ENCODE measurements around the gene XYLT1.

XYLT1 gene

GRCh38 chr16:17125671-17126070 is 345.1 kb downstream of the XYLT1 start:
- Histone ChIP-seq H3K27ac (ENCODE audit: low read depth, low read length) (no peak overlapping the region), H3K9me3 (ENCODE audit: control insufficient read depth, insufficient read depth, low read length) (no peaks in the 10 kb centered on the region), H3K36me3 (ENCODE audit: control insufficient read depth, low read length) (peaks cover 27% of the 10 kb centered on the region), H3K79me2 (ENCODE audit: control insufficient read depth, low read length) (no peaks in the 10 kb centered on the region), H3F3A (ENCODE audit: control insufficient read depth, insufficient read depth) (no peaks in the 10 kb centered on the region), H3K4me1 (ENCODE audit: control insufficient read depth, low read length) (no peaks in the 10 kb centered on the region), H3K4me2 (ENCODE audit: low read length) (no peak overlapping the region), H3K4me3 (ENCODE audit: low read length) (no peak overlapping the region), H4K20me1 (ENCODE audit: control insufficient read depth, insufficient read depth, low read depth, low read length) (no peaks in the 10 kb centered on the region), H3K9me2 (replicated peaks; ENCODE audit: control insufficient read depth, low read length) (no peaks in the 10 kb centered on the region), H3K27me3 (ENCODE audit: control insufficient read depth, low read length) (no peaks in the 10 kb centered on the region)
- TF ChIP-seq, protein P1, sequence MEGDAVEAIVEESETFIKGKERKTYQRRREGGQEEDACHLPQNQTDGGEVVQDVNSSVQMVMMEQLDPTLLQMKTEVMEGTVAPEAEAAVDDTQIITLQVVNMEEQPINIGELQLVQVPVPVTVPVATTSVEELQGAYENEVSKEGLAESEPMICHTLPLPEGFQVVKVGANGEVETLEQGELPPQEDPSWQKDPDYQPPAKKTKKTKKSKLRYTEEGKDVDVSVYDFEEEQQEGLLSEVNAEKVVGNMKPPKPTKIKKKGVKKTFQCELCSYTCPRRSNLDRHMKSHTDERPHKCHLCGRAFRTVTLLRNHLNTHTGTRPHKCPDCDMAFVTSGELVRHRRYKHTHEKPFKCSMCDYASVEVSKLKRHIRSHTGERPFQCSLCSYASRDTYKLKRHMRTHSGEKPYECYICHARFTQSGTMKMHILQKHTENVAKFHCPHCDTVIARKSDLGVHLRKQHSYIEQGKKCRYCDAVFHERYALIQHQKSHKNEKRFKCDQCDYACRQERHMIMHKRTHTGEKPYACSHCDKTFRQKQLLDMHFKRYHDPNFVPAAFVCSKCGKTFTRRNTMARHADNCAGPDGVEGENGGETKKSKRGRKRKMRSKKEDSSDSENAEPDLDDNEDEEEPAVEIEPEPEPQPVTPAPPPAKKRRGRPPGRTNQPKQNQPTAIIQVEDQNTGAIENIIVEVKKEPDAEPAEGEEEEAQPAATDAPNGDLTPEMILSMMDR (IDR thresholded peaks at IDR 0.05; ENCODE audit: low read depth, low read length, poor library complexity, severe bottlenecking): no peak
- TF ChIP-seq EZH2phosphoT487 (IDR thresholded peaks at IDR 0.05; ENCODE audit: borderline replicate concordance, low read length): no peak

DNA sequence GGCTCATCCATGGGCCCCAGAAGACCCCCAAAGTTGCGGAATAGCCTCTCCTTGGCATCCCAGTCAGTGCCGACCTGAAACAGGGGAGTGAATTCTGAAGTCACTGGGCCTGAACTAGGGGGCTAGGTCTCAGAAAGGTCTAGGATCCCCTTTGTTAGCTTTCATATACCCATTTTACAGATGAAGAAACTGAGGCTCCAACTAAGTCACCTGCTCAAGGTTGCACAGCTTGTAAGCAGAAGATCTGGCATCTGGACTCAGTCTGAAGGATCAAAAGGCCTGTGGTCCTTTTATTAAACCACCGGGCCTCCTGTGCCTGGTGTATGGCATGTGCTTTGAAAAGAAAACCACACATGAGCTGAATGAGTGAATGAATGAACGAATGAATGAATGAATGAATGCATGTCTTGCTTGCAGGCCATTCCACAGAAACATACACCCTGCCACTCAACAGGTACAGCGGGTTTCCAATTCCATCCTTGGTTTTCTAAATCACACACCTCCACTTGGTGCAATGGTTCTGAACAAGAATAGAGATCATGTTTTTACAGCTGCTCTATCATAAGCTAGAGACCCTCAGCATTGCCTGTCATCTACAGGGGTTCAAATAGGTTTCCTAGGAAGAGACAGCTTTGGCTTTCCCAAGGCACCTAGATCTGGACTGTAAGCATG is 352.7 kb downstream of the XYLT1 start:
- Histone ChIP-seq H3K4me2 (ENCODE audit: low read length) (no peak overlapping the region), H3K9me3 (ENCODE audit: control insufficient read depth, insufficient read depth, low read length) (no peaks in the 10 kb centered on the region), H3K27me3 (ENCODE audit: control insufficient read depth, low read length) (no peaks in the 10 kb centered on the region), H3K79me2 (ENCODE audit: control insufficient read depth, low read length) (no peaks in the 10 kb centered on the region), H3K36me3 (ENCODE audit: control insufficient read depth, low read length) (no peaks in the 10 kb centered on the region), H3K4me1 (ENCODE audit: control insufficient read depth, low read length) (no peaks in the 10 kb centered on the region), H3K4me3 (ENCODE audit: low read length) (no peak overlapping the region), H3F3A (ENCODE audit: control insufficient read depth, insufficient read depth) (no peaks in the 10 kb centered on the region), H4K20me1 (ENCODE audit: control insufficient read depth, insufficient read depth, low read depth, low read length) (no peaks in the 10 kb centered on the region), H3K27ac (ENCODE audit: low read depth, low read length) (no peak overlapping the region), H3K9me2 (replicated peaks; ENCODE audit: control insufficient read depth, low read length) (no peaks in the 10 kb centered on the region)
- TF ChIP-seq, protein P1 (IDR thresholded peaks at IDR 0.05; ENCODE audit: low read depth, low read length, poor library complexity, severe bottlenecking): no peak
- no peak for TF ChIP-seq EZH2phosphoT487 (IDR thresholded peaks at IDR 0.05; ENCODE audit: borderline replicate concordance, low read length)

DNA sequence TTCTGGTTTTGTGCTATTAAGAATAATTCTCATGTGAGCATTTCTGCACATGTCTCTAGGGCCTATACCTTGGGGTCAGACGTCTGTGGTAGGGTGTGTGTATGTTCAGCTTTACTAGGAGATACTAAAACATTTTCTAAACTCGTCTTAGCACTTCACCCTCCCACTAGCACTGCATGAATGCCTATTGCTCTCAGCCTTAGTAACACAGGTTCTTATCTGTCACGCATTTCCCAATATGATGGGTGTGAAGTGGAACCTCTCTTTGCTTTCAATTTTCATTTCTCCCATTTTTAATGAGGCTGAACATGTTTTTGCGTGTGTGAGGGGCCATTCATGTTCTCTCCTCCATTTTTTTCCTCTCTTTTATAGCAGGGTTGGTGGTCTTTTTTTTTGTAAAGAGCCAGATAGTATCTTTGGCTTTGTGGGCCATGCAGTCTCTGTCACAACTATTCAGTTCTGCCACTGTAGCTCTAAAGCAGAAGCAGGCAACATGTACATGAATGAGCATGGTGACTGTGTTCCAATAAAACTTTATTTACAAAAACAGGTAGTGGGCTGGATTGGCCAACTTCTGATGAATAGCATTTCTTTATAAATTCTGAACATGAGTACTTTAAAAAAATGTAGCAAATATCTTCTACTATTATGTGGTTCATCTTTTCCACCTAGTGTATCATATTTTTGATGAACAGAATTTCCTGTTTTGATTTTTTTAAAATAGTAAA is 354.0 kb downstream of the XYLT1 start:
- Histone ChIP-seq H3K4me1 (ENCODE audit: control insufficient read depth, low read length) (no peaks in the 10 kb centered on the region), H3K27me3 (ENCODE audit: control insufficient read depth, low read length) (no peaks in the 10 kb centered on the region), H3K79me2 (ENCODE audit: control insufficient read depth, low read length) (no peaks in the 10 kb centered on the region), H3K9me2 (replicated peaks; ENCODE audit: control insufficient read depth, low read length) (no peaks in the 10 kb centered on the region), H3K4me3 (ENCODE audit: low read length) (no peak overlapping the region), H4K20me1 (ENCODE audit: control insufficient read depth, insufficient read depth, low read depth, low read length) (no peaks in the 10 kb centered on the region), H3K9me3 (ENCODE audit: control insufficient read depth, insufficient read depth, low read length) (no peaks in the 10 kb centered on the region), H3K36me3 (ENCODE audit: control insufficient read depth, low read length) (no peaks in the 10 kb centered on the region), H3F3A (ENCODE audit: control insufficient read depth, insufficient read depth) (no peaks in the 10 kb centered on the region), H3K4me2 (ENCODE audit: low read length) (no peak overlapping the region), H3K27ac (ENCODE audit: low read depth, low read length) (no peak overlapping the region)
- TF ChIP-seq, protein P1 (IDR thresholded peaks at IDR 0.05; ENCODE audit: low read depth, low read length, poor library complexity, severe bottlenecking): no peak
- TF ChIP-seq EZH2phosphoT487 (IDR thresholded peaks at IDR 0.05; ENCODE audit: borderline replicate concordance, low read length): no peak

Data from DOHH2 (cell line).